ENCODE data around the gene CTPS1.

Gene CTPS1

GRCh38 chr1:40965531-40965930, 14.0 kb upstream of the CTPS1 start:
- TF ChIP-seq CTCF (IDR thresholded peaks at IDR 0.05; ENCODE audit: low read length) = no peak
- Histone ChIP-seq H3K36me3 (replicated peaks; ENCODE audit: insufficient read depth, low read length) (no peaks in the 10 kb centered on the region), H3K9me2 (replicated peaks; ENCODE audit: insufficient read depth, low read length) (no peaks in the 10 kb centered on the region), H2AFZ (ENCODE audit: low read length) (no peak overlapping the region), H3K27ac (ENCODE audit: low read length) (no peak overlapping the region), H3K79me2 (ENCODE audit: low read length) (no peaks in the 10 kb centered on the region), H4K20me1 (ENCODE audit: insufficient read depth, low read length) (no peaks in the 10 kb centered on the region), H3K4me1 (ENCODE audit: low read length) (no peaks in the 10 kb centered on the region), H3F3A (ENCODE audit: insufficient read depth, low read length) (no peaks in the 10 kb centered on the region), H3K4me2 (ENCODE audit: low read depth, low read length) (no peak overlapping the region), H3K9ac (ENCODE audit: low read length) (no peak overlapping the region), H3K4me3 (ENCODE audit: low read length) (no peak overlapping the region), H3K27me3 (replicated peaks; ENCODE audit: insufficient read depth, low read length) (no peaks in the 10 kb centered on the region), H3K9me3 (replicated peaks; ENCODE audit: insufficient read depth, low read length) (no peaks in the 10 kb centered on the region)
- DNase-seq = no peak

DNA sequence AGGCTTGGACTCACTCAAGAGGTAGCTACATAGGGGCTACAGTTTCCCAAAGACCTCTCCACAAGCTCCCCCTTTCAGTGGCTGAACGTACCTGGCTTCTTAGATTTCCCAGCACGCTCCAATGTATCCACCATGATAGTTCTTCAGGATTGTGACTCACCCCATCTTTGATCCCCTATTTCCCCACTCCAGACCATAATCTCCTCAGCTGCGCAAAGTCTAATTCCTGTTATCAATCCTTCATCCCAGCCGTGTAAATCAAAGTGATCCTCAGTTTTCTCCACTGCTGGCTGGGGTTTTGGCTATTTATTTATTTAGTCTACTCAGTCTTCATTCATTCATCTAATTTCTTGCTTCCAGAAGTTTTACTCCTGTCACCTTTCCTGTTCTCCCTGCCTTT, 13.1 kb upstream of the CTPS1 start:
- Histone ChIP-seq H3F3A (ENCODE audit: insufficient read depth, low read length) (no peaks in the 10 kb centered on the region), H3K9me2 (replicated peaks; ENCODE audit: insufficient read depth, low read length) (no peaks in the 10 kb centered on the region), H4K20me1 (ENCODE audit: insufficient read depth, low read length) (no peaks in the 10 kb centered on the region), H3K9me3 (replicated peaks; ENCODE audit: insufficient read depth, low read length) (no peaks in the 10 kb centered on the region), H3K4me3 (ENCODE audit: low read length) (no peak overlapping the region), H2AFZ (ENCODE audit: low read length) (no peak overlapping the region), H3K27me3 (replicated peaks; ENCODE audit: insufficient read depth, low read length) (no peaks in the 10 kb centered on the region), H3K4me1 (ENCODE audit: low read length) (no peaks in the 10 kb centered on the region), H3K79me2 (ENCODE audit: low read length) (no peaks in the 10 kb centered on the region), H3K4me2 (ENCODE audit: low read depth, low read length) (no peak overlapping the region), H3K9ac (ENCODE audit: low read length) (no peak overlapping the region), H3K36me3 (replicated peaks; ENCODE audit: insufficient read depth, low read length) (no peaks in the 10 kb centered on the region), H3K27ac (ENCODE audit: low read length) (no peak overlapping the region)
- TF ChIP-seq EZH2 (optimal IDR thresholded peaks at IDR 0.05; ENCODE audit: low read depth, low read length) (no peak), EZH2phosphoT487 (IDR thresholded peaks at IDR 0.05; ENCODE audit: low read length) (no peak), CTCF (IDR thresholded peaks at IDR 0.05; ENCODE audit: low read length) (no peak)
- no peak for DNase-seq

GRCh38 chr1:40969445-40969844, 10.1 kb upstream of the CTPS1 start:
- no peak overlapping the region for H3K9ac ChIP-seq (ENCODE audit: low read length)
- no peak overlapping the region for H3K4me3 ChIP-seq (ENCODE audit: low read length)
- TF ChIP-seq EZH2phosphoT487 (IDR thresholded peaks at IDR 0.05; ENCODE audit: low read length) (no peak), CTCF (IDR thresholded peaks at IDR 0.05; ENCODE audit: low read length) (no peak), EZH2 (optimal IDR thresholded peaks at IDR 0.05; ENCODE audit: low read depth, low read length) (no peak)
- H3K27ac ChIP-seq (ENCODE audit: low read length) = no peak overlapping the region
- no peaks in the 10 kb centered on the region for H3K36me3 ChIP-seq (replicated peaks; ENCODE audit: insufficient read depth, low read length)
- DNase-seq = no peak
- H3K4me1 ChIP-seq (ENCODE audit: low read length) = no peaks in the 10 kb centered on the region
- no peak overlapping the region for H3K4me2 ChIP-seq (ENCODE audit: low read depth, low read length)
- H3K9me3 ChIP-seq (replicated peaks; ENCODE audit: insufficient read depth, low read length) = no peaks in the 10 kb centered on the region
- H2AFZ ChIP-seq (ENCODE audit: low read length) = no peak overlapping the region
- H3K27me3 ChIP-seq (replicated peaks; ENCODE audit: insufficient read depth, low read length) = no peaks in the 10 kb centered on the region
- no peaks in the 10 kb centered on the region for H4K20me1 ChIP-seq (ENCODE audit: insufficient read depth, low read length)
- no peaks in the 10 kb centered on the region for H3K79me2 ChIP-seq (ENCODE audit: low read length)
- H3K9me2 ChIP-seq (replicated peaks; ENCODE audit: insufficient read depth, low read length) = no peaks in the 10 kb centered on the region
- H3F3A ChIP-seq (ENCODE audit: insufficient read depth, low read length) = no peaks in the 10 kb centered on the region

DNA sequence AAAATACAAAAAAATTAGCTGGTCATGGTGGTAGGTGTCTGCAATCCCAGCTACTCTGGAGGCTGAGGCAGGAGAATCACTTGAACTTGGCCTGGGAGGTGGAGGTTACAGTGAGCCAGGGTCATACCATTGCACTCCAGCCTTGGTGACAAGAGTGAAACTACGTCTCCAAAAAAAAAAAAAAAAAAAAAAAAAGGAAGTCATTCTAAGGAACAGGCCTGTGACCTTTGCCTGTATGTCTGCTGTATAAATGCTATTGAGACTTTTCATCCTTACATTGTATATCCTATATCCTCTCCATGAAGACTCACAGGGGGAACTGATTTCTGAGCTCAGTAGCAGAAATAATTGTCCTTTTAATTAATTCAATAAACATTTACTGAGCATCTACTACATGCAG, 7.5 kb upstream of the CTPS1 start:
- H4K20me1 ChIP-seq (ENCODE audit: insufficient read depth, low read length) = no peaks in the 10 kb centered on the region
- no peaks in the 10 kb centered on the region for H3F3A ChIP-seq (ENCODE audit: insufficient read depth, low read length)
- no peak overlapping the region for H3K9ac ChIP-seq (ENCODE audit: low read length)
- no peak for TF ChIP-seq EZH2 (optimal IDR thresholded peaks at IDR 0.05; ENCODE audit: low read depth, low read length)
- no peak for TF ChIP-seq CTCF (IDR thresholded peaks at IDR 0.05; ENCODE audit: low read length)
- no peak for TF ChIP-seq EZH2phosphoT487 (IDR thresholded peaks at IDR 0.05; ENCODE audit: low read length)
- H2AFZ ChIP-seq (ENCODE audit: low read length) = no peak overlapping the region
- no peaks in the 10 kb centered on the region for H3K9me2 ChIP-seq (replicated peaks; ENCODE audit: insufficient read depth, low read length)
- DNase-seq = no peak
- no peaks in the 10 kb centered on the region for H3K9me3 ChIP-seq (replicated peaks; ENCODE audit: insufficient read depth, low read length)
- H3K4me3 ChIP-seq (ENCODE audit: low read length) = no peak overlapping the region
- no peak overlapping the region for H3K4me2 ChIP-seq (ENCODE audit: low read depth, low read length)
- no peaks in the 10 kb centered on the region for H3K4me1 ChIP-seq (ENCODE audit: low read length)
- H3K36me3 ChIP-seq (replicated peaks; ENCODE audit: insufficient read depth, low read length) = no peaks in the 10 kb centered on the region
- H3K27me3 ChIP-seq (replicated peaks; ENCODE audit: insufficient read depth, low read length) = no peaks in the 10 kb centered on the region
- no peak overlapping the region for H3K27ac ChIP-seq (ENCODE audit: low read length)
- H3K79me2 ChIP-seq (ENCODE audit: low read length) = no peaks in the 10 kb centered on the region

All from MM.1S (cell line).